IPS-20b (cell line): ENCODE measurements around the gene DNAAF9.

Experiments
- H3K27ac ChIP-seq: one replicate; pipeline ENCODE4 v1.5.1; 2013; ENCODE audit warnings: low read length
- H3K27me3 ChIP-seq: 2 replicates; pipeline ENCODE4 v1.6.1; 2013; ENCODE audit warnings: mild to moderate bottlenecking, low read length, inconsistent platforms; ENCODE audit not compliant: insufficient read depth
- H3K36me3 ChIP-seq: 2 replicates; pipeline ENCODE4 v1.6.1; 2013; ENCODE audit warnings: low read depth, mild to moderate bottlenecking, inconsistent platforms, low read length, moderate library complexity; ENCODE audit not compliant: insufficient read depth
- H3K4me1 ChIP-seq: 2 replicates; pipeline ENCODE4 v1.6.1; 2013; ENCODE audit warnings: mild to moderate bottlenecking, control low read depth, inconsistent platforms, low read length, moderate library complexity; ENCODE audit not compliant: insufficient read depth
- H3K4me3 ChIP-seq: 2 replicates; pipeline ENCODE4 v1.5.1; 2013; ENCODE audit warnings: mild to moderate bottlenecking, low read length, inconsistent platforms
- H3K9ac ChIP-seq: 2 replicates; pipeline ENCODE4 v1.6.1; 2013; ENCODE audit warnings: low read depth, mild to moderate bottlenecking, inconsistent platforms, low read length, moderate library complexity
- H3K9me3 ChIP-seq: 2 replicates; pipeline ENCODE4 v1.6.1; 2013; ENCODE audit warnings: mild to moderate bottlenecking, low read depth, low read length, inconsistent platforms; ENCODE audit not compliant: insufficient read depth

DNAAF9 gene

GRCh38 chr20:3410464-3410863 lies 3.0 kb upstream of the DNAAF9 start:
- no peak overlapping the region for H3K27ac ChIP-seq
- H3K9me3 ChIP-seq = no peaks in the 10 kb centered on the region
- H3K9ac ChIP-seq = no peak overlapping the region

GRCh38 chr20:3409417-3409816 lies 1.9 kb upstream of the DNAAF9 start:
- Histone ChIP-seq H3K9ac (no peak overlapping the region), H3K27me3 (peaks cover 15% of the 10 kb centered on the region), H3K4me3 (no peak overlapping the region), H3K4me1 (peaks cover 9% of the 10 kb centered on the region), H3K9me3 (no peaks in the 10 kb centered on the region), H3K27ac (no peak overlapping the region), H3K36me3 (no peaks in the 10 kb centered on the region)

More at GRCh38 chr20:3410464-3410863, 3.0 kb upstream of the DNAAF9 start:
- H3K36me3 ChIP-seq = no peaks in the 10 kb centered on the region
- peaks cover 6% of the 10 kb centered on the region; the same call in 1 of the 2 replicates for H3K4me1 ChIP-seq
- H3K27me3 ChIP-seq = peaks cover 9% of the 10 kb centered on the region
- no peak overlapping the region for H3K4me3 ChIP-seq

- H3K4me3 ChIP-seq = peak overlapping the region; percentile 88
- peaks cover 15% of the 10 kb centered on the region for H3K27me3 ChIP-seq
- H3K36me3 ChIP-seq = no peaks in the 10 kb centered on the region
- no peak overlapping the region for H3K27ac ChIP-seq
- H3K4me1 ChIP-seq = peaks cover 9% of the 10 kb centered on the region
- peak overlapping the region; percentile 58; the same call in 1 of the 2 replicates for H3K9ac ChIP-seq
- H3K9me3 ChIP-seq = no peaks in the 10 kb centered on the region
Observed at GRCh38 chr20:3407771-3408637, 535 bp upstream of the DNAAF9 start.

- Histone ChIP-seq H3K27me3 (peaks cover 15% of the 10 kb centered on the region), H3K27ac (no peak overlapping the region), H3K9ac (peak overlapping the region; percentile 65; the same call in 1 of the 2 replicates), H3K9me3 (no peaks in the 10 kb centered on the region), H3K4me1 (peaks cover 9% of the 10 kb centered on the region), H3K36me3 (no peaks in the 10 kb centered on the region), H3K4me3 (peak overlapping the region; percentile 86)
Observed at GRCh38 chr20:3406481-3407039, 909 bp downstream of the DNAAF9 start.

GRCh38 chr20:3405696-3406358 lies 1.6 kb downstream of the DNAAF9 start:
- Histone ChIP-seq H3K27me3 (peaks cover 15% of the 10 kb centered on the region), H3K4me3 (peak overlapping the region; percentile 86), H3K9ac (no peak overlapping the region), H3K36me3 (no peaks in the 10 kb centered on the region), H3K27ac (no peak overlapping the region), H3K9me3 (no peaks in the 10 kb centered on the region), H3K4me1 (peaks cover 9% of the 10 kb centered on the region)

- Histone ChIP-seq H3K4me1 (peaks cover 9% of the 10 kb centered on the region), H3K36me3 (no peaks in the 10 kb centered on the region), H3K27ac (no peak overlapping the region), H3K4me3 (no peak overlapping the region), H3K9ac (no peak overlapping the region), H3K9me3 (no peaks in the 10 kb centered on the region), H3K27me3 (peaks cover 15% of the 10 kb centered on the region)
Observed at GRCh38 chr20:3405139-3405538, 2.3 kb downstream of the DNAAF9 start.

GRCh38 chr20:3404402-3404801 lies 3.1 kb downstream of the DNAAF9 start:
- Histone ChIP-seq H3K9me3 (no peaks in the 10 kb centered on the region), H3K9ac (no peak overlapping the region), H3K4me1 (peaks cover 9% of the 10 kb centered on the region), H3K4me3 (no peak overlapping the region), H3K27me3 (peaks cover 15% of the 10 kb centered on the region), H3K36me3 (no peaks in the 10 kb centered on the region), H3K27ac (no peak overlapping the region)

GRCh38 chr20:3403741-3404140 lies 3.7 kb downstream of the DNAAF9 start:
- no peak overlapping the region for H3K9ac ChIP-seq
- peaks cover 15% of the 10 kb centered on the region for H3K27me3 ChIP-seq
- no peaks in the 10 kb centered on the region for H3K36me3 ChIP-seq
- H3K9me3 ChIP-seq = no peaks in the 10 kb centered on the region
- H3K4me1 ChIP-seq = peaks cover 9% of the 10 kb centered on the region
- H3K27ac ChIP-seq = no peak overlapping the region
- H3K4me3 ChIP-seq = no peak overlapping the region

GRCh38 chr20:3402453-3402852 lies 5.0 kb downstream of the DNAAF9 start:
- Histone ChIP-seq H3K27ac (no peak overlapping the region), H3K4me3 (no peak overlapping the region), H3K9me3 (no peaks in the 10 kb centered on the region), H3K27me3 (peaks cover 15% of the 10 kb centered on the region), H3K9ac (no peak overlapping the region), H3K36me3 (no peaks in the 10 kb centered on the region), H3K4me1 (peaks cover 9% of the 10 kb centered on the region)

- Histone ChIP-seq H3K9ac (no peak overlapping the region), H3K27ac (no peak overlapping the region), H3K27me3 (peaks cover 6% of the 10 kb centered on the region)
Observed at GRCh38 chr20:3400260-3401155, 7.0 kb downstream of the DNAAF9 start.

GRCh38 chr20:3398681-3399252 lies 8.7 kb downstream of the DNAAF9 start:
- no peak overlapping the region for H3K27ac ChIP-seq
- H3K9ac ChIP-seq = no peak overlapping the region
- H3K27me3 ChIP-seq = no peaks in the 10 kb centered on the region
- H3K4me3 ChIP-seq = no peak overlapping the region
- H3K4me1 ChIP-seq = no peaks in the 10 kb centered on the region
- peaks cover 5% of the 10 kb centered on the region; the same call in 1 of the 2 replicates for H3K9me3 ChIP-seq
- H3K36me3 ChIP-seq = no peaks in the 10 kb centered on the region

More at GRCh38 chr20:3400260-3401155, 7.0 kb downstream of the DNAAF9 start:
- Histone ChIP-seq H3K4me3 (no peak overlapping the region), H3K36me3 (no peaks in the 10 kb centered on the region), H3K4me1 (peaks cover 3% of the 10 kb centered on the region; the same call in 1 of the 2 replicates), H3K9me3 (peaks cover 5% of the 10 kb centered on the region; the same call in 1 of the 2 replicates)
